Tibial nerve (tissue), 4 donors: ENCODE measurements around the gene GNG7.
"Not testable (repeated sequence)": the region's sequence is repeated elsewhere in the genome, so short reads cannot be mapped to it uniquely, and the experiment has no call there.

Experiments used
- EP300 ChIP-seq, 2 donors: sonication (generic); formaldehyde crosslinking; IDR thresholded peaks; one replicate each; pipeline ENCODE4 v1.6.1; 2017; ENCODE audit warnings: antibody characterized with exemption in 2 of 2, mild to moderate bottlenecking in 1 of 2
- POLR2A ChIP-seq, 2 donors: fragments of 450-650 bp; IDR thresholded peaks; one replicate each; pipeline ENCODE4 v1.6.1; 2017; ENCODE audit warnings: antibody characterized with exemption in 2 of 2, mild to moderate bottlenecking in 2 of 2, moderate library complexity in 2 of 2
- TF ChIP-seq, protein P1 (sequence below), 5 experiments: fragments of 200-600 bp in 3 of 5; fragments of 450-650 bp in 2 of 5; sonication (generic) in 3 of 5; IDR thresholded peaks; one replicate each; pipeline ENCODE4 v1.5.1; 2016 to 2019; ENCODE audit warnings: antibody characterized with exemption in 5 of 5, mild to moderate bottlenecking in 3 of 5, moderate library complexity in 2 of 5

DNA sequence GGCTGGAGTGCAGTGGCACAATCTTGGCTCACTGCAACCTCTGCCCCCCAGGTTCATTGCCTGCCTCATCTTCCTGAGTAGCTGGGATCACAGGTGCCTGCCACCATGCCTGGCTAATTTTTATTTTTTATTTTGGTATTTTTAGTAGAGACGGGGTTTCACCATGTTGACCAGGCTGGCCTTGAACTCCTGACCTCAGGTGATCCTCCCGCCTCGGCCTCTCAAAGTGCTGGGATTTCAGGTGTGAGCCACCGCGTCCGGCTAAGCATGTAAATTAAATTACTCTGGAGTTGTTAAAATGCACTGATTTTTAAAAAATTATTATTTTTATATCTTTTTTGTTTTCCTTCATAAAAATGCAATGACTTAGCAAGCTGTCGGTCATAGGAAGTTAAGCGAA lies 195.8 kb downstream of the GNG7 start:
- TF ChIP-seq, protein P1, sequence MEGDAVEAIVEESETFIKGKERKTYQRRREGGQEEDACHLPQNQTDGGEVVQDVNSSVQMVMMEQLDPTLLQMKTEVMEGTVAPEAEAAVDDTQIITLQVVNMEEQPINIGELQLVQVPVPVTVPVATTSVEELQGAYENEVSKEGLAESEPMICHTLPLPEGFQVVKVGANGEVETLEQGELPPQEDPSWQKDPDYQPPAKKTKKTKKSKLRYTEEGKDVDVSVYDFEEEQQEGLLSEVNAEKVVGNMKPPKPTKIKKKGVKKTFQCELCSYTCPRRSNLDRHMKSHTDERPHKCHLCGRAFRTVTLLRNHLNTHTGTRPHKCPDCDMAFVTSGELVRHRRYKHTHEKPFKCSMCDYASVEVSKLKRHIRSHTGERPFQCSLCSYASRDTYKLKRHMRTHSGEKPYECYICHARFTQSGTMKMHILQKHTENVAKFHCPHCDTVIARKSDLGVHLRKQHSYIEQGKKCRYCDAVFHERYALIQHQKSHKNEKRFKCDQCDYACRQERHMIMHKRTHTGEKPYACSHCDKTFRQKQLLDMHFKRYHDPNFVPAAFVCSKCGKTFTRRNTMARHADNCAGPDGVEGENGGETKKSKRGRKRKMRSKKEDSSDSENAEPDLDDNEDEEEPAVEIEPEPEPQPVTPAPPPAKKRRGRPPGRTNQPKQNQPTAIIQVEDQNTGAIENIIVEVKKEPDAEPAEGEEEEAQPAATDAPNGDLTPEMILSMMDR (IDR thresholded peaks at IDR 0.05): not testable (repeated sequence)
- not testable (repeated sequence) for TF ChIP-seq POLR2A, EP300 (IDR thresholded peaks at IDR 0.05)
